AG09319 (cell line): ENCODE data around the gene TTLL13.

Source experiments
- DNase-seq: peaks from one replicate; pipeline ENCODE4 v3.0.0-alpha.2; 2010; ENCODE audit warnings: low read depth; ENCODE audit errors: extremely low read depth
- CTCF ChIP-seq: IDR thresholded peaks from 2 replicates; pipeline ENCODE4 v1.5.1; 2011; ENCODE audit warnings: low read depth, mild to moderate bottlenecking, inconsistent platforms, low read length, moderate library complexity

TTLL13 gene

GRCh38 chr15:90219421-90220141 lies 29.8 kb upstream of the TTLL13 start:
- no peak for DNase-seq
- peak; percentile 67 for TF ChIP-seq CTCF

GRCh38 chr15:90221246-90221900 lies 28.0 kb upstream of the TTLL13 start:
- peak; percentile 82 for TF ChIP-seq CTCF
- peak; percentile 57 for DNase-seq

GRCh38 chr15:90222547-90222946 lies 26.8 kb upstream of the TTLL13 start:
- no peak for TF ChIP-seq CTCF
- no peak for DNase-seq

- no peak for TF ChIP-seq CTCF
- no peak for DNase-seq
These were observed 25.8 kb upstream of the TTLL13 start for GRCh38 chr15:90223441-90224165.

- no peak for DNase-seq
These were observed 24.3 kb upstream of the TTLL13 start for GRCh38 chr15:90225047-90225446.

GRCh38 chr15:90225504-90226234 lies 23.7 kb upstream of the TTLL13 start:
- TF ChIP-seq CTCF: no peak
- DNase-seq: no peak

More at GRCh38 chr15:90225047-90225446, 24.3 kb upstream of the TTLL13 start:
- TF ChIP-seq CTCF: no peak

GRCh38 chr15:90227336-90227735 lies 22.0 kb upstream of the TTLL13 start:
- no peak for TF ChIP-seq CTCF
- DNase-seq: no peak
